Measurements from ENCODE around the gene IQGAP2.

IQGAP2 gene

DNA sequence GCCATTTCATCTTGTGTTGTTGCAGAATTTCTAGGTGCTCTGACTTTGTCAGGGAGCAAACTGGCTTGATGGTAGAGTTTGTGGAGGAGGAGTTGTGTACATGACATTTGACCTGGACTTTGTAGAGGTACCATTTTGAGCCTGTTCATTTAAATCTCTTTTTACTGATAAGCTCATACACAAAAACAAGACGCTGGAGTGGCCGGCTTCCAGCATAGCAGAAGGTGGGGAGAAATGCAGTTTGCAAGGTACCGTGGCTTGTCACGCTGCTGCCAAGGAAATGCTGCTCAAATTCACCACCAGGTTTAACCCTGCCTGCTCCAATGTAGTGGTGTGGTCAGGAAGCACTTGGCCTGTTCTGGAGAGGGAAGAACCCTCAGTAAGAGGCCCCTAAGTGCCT lies 18.9 kb upstream of the IQGAP2 start:
- no peak for DNase-seq

DNA sequence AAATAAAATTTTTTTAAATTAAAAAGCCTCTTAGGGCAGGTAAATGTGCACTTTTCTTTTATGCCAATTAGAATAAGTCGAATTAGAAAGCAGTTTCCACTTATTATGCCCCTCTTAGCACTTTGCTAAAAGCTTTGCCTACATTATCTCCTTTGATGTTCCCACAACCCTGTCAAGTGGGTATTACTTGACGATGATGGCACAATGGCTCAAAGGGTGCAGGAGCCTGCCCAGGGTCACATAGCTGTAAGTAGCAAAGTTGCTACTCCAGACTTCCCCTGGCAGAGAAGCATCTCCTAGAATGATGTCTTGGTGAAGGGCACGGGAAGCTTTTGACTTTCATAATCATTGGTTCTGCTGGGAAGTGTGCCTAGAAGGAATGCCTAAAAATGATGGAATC lies 18.4 kb upstream of the IQGAP2 start:
- DNase-seq: no peak

DNA sequence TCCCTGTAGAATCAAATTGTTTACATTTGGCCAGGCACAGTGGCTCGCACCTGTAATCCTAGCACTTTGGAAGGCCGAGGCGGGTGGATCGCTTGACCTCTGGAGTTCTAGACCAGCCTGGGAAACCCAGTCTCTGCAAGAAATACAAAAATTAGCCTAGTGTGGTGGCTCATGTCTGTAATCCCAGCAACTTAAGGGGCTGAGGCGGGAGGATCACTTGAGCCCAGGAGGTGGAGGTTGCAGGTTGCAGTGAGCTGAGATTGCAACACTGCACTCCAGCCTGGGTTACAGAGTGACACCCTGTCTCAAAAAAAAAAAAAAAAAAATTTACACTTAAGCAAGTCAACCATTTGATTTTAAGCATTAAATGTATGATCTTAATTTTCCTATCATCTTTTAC lies 17.5 kb upstream of the IQGAP2 start:
- no peak for DNase-seq

DNA sequence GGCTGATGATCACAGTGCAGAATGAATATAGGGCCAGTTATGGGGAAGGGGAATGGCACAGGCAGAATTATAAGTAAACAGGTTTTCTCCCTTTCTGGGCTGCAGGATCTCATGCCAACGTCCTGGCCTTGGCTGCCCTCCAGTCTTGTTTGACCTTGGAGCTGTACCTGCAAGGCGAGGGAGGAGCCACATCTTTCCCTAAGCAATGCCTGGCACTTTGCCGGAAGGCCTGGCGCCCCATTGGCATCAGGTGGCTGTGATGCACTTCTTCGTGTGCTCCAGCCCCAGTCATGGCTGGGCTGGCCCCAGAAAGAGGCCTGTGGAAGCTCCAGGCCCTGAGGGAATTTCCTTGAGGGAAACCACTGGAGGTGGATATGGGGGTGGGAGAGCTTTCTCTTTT lies 16.7 kb upstream of the IQGAP2 start:
- DNase-seq: no peak

GRCh38 chr5:76388236-76388635 lies 14.8 kb upstream of the IQGAP2 start:
- DNase-seq: no peak

- no peak for DNase-seq
Observed at GRCh38 chr5:76388791-76389512, 14.1 kb upstream of the IQGAP2 start.

- DNase-seq: no peak
Observed at GRCh38 chr5:76389513-76390154, 13.5 kb upstream of the IQGAP2 start.

DNA sequence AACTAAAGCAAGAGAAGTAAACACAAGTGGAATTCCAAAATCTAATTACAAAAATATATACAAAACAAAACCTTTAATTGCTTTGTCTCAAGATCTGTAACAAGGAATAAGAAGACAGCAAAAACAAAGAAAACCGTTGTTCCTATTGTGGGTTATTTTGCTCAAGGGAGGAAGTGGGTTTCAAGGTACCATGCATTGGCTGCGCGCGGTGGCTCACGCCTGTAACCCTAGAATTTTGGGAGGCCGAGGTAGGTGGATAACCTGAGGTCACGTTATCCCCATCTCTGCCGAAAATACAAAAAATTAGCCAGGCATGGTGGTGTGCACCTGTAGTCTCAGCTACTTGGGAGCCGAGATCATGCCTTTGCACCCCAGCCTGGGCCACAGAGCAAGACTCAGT lies 12.1 kb upstream of the IQGAP2 start:
- DNase-seq: no peak

DNA sequence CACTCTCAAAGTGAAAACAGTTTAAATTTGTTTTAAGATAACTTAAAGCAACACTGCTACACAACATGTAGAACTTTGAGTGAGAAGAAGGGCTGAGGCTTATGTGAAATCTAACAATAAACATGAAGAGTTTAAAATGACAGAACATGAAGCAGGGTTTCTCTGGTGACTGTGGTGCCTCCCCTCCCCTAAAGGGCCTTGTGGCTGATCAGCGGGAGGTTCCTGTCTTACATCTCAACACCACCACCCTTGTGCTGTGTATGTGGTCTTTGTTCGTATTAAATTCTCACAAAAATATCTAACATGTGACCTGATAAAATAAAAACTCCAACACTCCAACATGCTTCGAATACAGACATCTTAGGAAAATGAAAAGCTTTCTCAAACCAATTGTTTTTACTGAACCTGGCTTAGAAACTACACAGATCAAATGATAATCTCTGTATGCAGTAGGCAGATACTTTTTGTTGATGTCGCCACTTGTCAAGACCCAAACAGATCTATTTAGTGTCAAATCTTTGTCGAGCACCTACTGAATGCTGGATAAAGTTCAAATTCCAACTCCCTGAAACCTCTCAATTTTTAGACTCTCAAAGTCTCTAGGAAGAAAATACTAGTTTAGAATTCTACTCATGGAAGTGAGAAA lies 9.9 kb upstream of the IQGAP2 start:
- no peak for DNase-seq

DNA sequence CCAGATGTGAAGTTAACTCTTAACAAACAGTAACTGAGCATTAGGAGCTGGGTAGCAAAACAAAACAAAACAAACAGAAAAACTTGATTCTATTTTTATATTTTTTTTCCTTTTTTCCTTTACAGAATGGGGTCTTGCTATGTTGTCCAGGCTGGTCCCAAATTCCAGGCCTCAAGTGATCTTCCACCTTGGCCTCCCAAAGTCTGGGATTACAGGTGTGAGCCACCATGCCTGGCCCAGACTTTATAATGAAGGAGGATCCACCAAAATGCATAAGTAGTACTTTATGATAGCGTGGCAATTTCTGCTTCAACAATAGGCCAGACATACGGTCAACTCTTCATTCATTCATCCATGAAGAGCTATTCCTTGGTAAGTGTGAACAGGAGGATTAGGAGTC lies 5.9 kb upstream of the IQGAP2 start:
- no peak for DNase-seq

DNA sequence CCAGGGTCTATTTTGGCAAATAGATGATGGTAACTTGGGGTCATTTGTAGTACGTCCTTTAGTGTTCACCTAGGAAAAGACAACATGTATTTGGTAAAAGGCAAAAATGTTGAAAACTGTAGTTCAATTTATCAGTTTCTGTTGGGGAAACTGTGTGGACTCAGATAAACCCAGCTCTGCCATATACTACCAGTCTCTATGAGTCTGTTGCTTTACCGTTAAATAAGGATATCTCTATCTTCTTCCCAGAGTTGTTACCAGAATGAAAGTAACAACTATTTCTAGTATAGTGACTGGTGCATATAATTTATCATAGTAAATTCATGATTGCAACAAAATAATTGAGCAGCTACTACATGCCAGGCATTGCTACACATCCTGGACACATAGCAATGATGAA lies 3.8 kb upstream of the IQGAP2 start:
- no peak for DNase-seq

- no peak for DNase-seq
Observed at GRCh38 chr5:76400466-76400865, 2.6 kb upstream of the IQGAP2 start.

GRCh38 chr5:76401801-76402250 lies 1.3 kb upstream of the IQGAP2 start:
- DNase-seq: peak; percentile 37 to 38

DNA sequence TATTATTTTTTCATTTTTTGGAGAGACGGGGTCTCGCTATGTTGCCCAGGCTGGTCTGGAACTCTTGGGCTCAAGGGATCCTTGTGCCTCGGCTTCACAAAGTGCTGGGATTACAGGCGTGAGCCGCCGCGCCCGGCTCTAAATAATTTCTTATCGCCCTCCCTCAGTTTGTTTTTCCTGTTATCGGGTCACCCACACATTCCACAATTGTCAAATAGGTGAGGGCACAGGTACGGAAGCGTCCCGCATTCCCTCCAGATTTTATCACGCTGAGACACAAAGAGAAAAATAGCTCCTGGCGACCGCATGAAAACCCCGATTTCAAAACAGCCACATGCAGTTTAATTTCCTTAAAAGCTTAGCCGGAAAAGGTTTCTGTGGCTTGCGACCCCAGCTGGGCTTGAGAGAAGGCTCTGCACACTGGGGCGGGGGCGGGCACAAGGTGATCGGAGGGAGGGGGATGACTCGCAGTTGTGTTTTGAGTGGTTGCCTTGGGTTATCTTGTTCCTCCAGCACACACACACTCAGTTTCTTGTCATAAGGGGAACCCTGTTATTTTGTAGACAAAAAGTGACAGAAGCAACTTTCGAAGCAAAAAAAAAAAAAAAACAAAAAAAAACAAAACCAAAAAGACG lies 717 bp upstream of the IQGAP2 start:
- DNase-seq: peak; percentile 88 to 93

DNA sequence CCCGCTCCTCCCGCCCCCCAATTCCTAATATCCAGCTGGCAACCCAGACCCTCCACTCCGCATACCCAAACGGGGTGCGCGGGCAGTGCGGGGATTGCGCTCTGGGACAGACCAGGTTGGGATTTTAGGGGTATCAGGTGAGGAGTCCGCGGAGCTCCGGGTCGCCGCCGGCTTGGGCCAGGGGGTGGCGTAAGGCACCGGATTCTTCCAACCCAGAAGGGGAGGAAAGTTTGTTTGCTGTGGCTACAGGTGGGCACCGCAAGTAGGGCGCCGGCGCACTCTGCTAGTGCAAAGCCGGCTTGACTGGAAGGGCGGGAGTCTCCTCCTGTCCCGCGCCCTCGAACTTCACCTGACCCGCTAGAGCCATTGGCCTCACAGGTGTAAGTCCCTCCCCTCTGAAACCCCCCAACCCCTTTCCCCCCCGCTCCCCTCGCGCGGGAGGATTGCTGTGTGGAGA lies 709 bp downstream of the IQGAP2 start:
- peak; percentile 32 to 33 for DNase-seq

- peak; percentile 33 to 34 for DNase-seq
Observed at GRCh38 chr5:76404223-76405211, 1.4 kb downstream of the IQGAP2 start.

DNA sequence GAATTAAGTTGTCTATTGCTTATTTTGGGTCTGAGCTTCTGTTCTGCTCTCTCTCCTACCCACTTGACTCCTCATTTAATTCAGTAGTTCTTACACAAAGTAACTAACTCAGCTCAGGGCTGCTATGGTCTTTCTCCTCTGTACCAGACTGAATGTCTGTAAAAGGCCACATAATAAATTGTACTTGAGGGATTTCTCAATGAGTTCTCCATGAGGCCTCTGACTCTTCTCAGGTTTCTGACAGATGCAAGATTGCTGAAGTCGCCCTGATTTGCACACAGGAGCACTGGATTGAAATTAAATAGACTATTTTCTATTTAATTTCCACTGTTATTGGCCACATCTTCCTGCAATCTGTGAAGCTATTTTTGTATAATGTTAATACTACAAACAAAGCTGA lies 2.9 kb downstream of the IQGAP2 start:
- DNase-seq: peak; percentile 22 to 29

DNA sequence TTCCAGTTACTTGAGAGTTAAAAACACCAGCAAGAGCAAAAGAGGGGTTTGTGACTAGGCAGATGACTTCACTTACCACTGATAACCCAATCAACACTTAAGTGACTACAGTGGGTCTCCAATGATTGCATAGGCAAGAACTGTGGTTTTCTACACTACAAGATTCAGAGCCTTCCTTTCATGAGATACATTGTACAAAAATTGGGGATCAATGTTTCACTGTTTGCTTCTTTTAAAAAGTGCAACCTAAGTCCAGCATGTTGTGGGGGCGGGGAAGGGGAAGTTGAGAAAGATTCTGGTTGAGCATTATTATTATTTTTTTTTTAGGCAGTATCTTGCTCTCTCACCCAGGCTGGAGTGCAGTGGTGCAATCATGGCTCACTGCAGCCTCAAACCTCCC lies 3.6 kb downstream of the IQGAP2 start:
- DNase-seq: peak; percentile 42 to 46

- DNase-seq: peak; percentile 25 to 30
Observed at GRCh38 chr5:76408104-76408654, 5.1 kb downstream of the IQGAP2 start.

DNA sequence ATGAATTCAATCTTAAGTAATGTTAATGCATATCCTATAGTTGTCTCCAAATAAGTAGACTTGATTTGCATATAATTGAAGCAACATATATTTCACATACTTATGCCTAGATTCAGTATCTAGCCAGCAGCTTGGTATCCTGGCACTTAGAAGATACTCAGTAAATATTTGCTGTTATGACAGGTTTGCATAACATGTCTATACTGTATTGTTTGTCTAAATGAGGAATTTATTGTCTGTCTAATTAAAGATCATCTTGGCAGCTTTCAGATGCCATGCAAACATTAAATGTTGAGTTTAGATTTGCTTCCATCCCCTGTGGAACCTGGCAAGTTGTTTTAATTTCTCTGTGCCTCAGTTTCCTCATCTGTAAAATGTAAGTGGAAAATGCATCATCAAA lies 9.4 kb downstream of the IQGAP2 start:
- no peak for DNase-seq

DNA sequence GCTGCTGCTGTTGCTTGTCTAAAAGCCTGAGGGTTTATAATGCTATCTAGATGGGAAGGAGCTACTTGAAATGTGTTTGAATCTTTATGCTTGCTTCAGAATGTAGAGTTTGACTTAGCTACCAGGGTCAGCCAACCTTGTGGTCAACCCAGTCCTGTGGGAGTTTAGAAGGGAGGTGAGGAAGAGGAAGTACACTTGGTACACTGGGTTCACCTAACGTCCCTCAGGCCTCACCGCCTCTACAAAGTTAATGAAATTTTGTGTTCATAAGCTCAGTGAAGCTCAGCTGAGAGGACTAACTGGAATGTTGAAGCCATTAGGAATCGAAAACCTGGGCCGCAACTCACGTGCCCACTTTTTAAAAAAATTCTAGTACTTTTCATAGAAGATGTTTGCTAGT lies 10.7 kb downstream of the IQGAP2 start:
- DNase-seq: peak in 1 of 2 experiments; percentile 4

DNA sequence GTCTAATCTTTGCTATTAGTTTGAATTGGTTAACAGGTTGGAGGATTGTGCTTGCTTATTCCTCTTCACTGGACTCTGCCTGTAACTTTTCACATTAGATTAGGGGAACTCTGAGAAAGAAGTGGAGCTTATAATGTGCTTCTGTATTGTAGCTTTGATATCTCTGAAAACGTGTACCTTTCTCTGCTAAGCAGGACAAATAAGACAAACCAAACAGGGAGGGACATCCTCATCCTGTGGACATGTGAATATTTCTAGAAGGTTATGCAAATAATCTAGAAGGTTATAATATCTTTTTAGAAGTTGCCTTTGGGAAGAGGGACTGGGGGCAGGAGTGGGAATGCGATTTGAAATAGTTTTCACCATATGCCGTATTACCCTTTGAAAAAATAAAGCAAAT lies 11.7 kb downstream of the IQGAP2 start:
- no peak for DNase-seq
